ENCODE results near the gene TBC1D5.

The TBC1D5 gene

DNA sequence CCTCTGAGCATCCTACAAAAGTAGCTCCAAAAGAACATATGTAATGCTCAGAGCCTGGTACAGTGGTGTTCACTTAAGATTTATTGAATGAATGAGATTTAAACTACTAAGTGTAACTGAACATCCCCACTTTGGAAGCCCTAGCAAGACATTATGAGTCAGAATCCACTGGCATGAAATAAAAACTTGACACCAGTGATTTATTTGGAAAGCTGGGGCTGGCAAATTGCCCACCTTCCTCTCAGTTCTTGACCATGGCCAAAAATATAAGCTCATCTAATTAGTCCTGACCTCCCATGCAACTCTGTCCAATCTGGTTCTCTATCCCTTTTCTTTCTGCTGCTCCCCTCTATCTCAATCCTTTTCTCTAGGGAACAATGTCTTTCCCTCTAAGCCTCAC, 439.7 kb downstream of the TBC1D5 start:
- no peak for DNase-seq
- H3K27me3 ChIP-seq (replicated peaks) = no peaks in the 10 kb centered on the region
- H3K27ac ChIP-seq = no peak overlapping the region
- no peak overlapping the region for H3K4me3 ChIP-seq (ENCODE audit: low read depth, low read length)
- TF ChIP-seq, protein P1, sequence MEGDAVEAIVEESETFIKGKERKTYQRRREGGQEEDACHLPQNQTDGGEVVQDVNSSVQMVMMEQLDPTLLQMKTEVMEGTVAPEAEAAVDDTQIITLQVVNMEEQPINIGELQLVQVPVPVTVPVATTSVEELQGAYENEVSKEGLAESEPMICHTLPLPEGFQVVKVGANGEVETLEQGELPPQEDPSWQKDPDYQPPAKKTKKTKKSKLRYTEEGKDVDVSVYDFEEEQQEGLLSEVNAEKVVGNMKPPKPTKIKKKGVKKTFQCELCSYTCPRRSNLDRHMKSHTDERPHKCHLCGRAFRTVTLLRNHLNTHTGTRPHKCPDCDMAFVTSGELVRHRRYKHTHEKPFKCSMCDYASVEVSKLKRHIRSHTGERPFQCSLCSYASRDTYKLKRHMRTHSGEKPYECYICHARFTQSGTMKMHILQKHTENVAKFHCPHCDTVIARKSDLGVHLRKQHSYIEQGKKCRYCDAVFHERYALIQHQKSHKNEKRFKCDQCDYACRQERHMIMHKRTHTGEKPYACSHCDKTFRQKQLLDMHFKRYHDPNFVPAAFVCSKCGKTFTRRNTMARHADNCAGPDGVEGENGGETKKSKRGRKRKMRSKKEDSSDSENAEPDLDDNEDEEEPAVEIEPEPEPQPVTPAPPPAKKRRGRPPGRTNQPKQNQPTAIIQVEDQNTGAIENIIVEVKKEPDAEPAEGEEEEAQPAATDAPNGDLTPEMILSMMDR (IDR thresholded peaks at IDR 0.05; ENCODE audit: low read depth, low read length, missing control alignments) = no peak
- in situ Hi-C loops (cut with HindIII; ENCODE audit: low pct_ligation_motif_present, low sequenced_read_pairs) = no loop called here
- H3K36me3 ChIP-seq (replicated peaks) = no peaks in the 10 kb centered on the region

DNA sequence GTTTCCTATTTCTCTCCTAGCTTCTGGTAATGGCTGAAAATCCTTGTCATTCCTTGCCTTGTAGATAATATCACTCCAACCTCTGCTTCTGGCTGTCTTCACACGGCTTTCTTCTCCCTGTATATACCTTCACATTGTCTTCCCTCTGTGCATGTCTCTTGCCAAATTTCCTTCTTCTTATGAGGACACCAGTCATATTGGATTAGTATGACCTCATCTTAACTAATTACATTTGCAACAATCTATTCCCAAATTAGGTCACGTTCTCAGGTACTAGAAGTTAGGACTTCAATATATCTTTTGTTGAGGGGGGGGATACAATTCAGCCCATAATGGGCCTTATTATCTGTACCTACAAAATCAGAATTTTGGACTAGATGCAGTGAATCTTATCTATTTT, 440.3 kb downstream of the TBC1D5 start:
- in situ Hi-C loops (cut with HindIII; ENCODE audit: low pct_ligation_motif_present, low sequenced_read_pairs) = no loop called here
- no peaks in the 10 kb centered on the region for H3K36me3 ChIP-seq (replicated peaks)
- H3K27ac ChIP-seq = no peak overlapping the region
- no peak overlapping the region for H3K4me3 ChIP-seq (ENCODE audit: low read depth, low read length)
- TF ChIP-seq, protein P1 (IDR thresholded peaks at IDR 0.05; ENCODE audit: low read depth, low read length, missing control alignments) = no peak
- DNase-seq = no peak
- no peaks in the 10 kb centered on the region for H3K27me3 ChIP-seq (replicated peaks)

- no peak for DNase-seq
- Histone ChIP-seq H3K4me3 (ENCODE audit: low read depth, low read length) (no peak overlapping the region), H3K27me3 (replicated peaks) (no peaks in the 10 kb centered on the region), H3K36me3 (replicated peaks) (no peaks in the 10 kb centered on the region), H3K27ac (no peak overlapping the region)
- TF ChIP-seq, protein P1 (IDR thresholded peaks at IDR 0.05; ENCODE audit: low read depth, low read length, missing control alignments) = no peak
- in situ Hi-C loops (cut with HindIII; ENCODE audit: low pct_ligation_motif_present, low sequenced_read_pairs) = no loop called here
Observed at GRCh38 chr3:17301271-17301670, 441.2 kb downstream of the TBC1D5 start.

GRCh38 chr3:17300441-17300840, 442.0 kb downstream of the TBC1D5 start:
- in situ Hi-C loops (cut with HindIII; ENCODE audit: low pct_ligation_motif_present, low sequenced_read_pairs) = no loop called here
- no peak overlapping the region for H3K27ac ChIP-seq

GRCh38 chr3:17298038-17298437, 444.4 kb downstream of the TBC1D5 start:
- no peak for DNase-seq
- H3K36me3 ChIP-seq (replicated peaks) = no peaks in the 10 kb centered on the region
- no peaks in the 10 kb centered on the region for H3K27me3 ChIP-seq (replicated peaks)
- H3K27ac ChIP-seq = no peak overlapping the region
- TF ChIP-seq, protein P1 (IDR thresholded peaks at IDR 0.05; ENCODE audit: low read depth, low read length, missing control alignments) = no peak
- in situ Hi-C loops (cut with HindIII; ENCODE audit: low pct_ligation_motif_present, low sequenced_read_pairs) = no loop called here
- no peak overlapping the region for H3K4me3 ChIP-seq (ENCODE audit: low read depth, low read length)

More at GRCh38 chr3:17300441-17300840, 442.0 kb downstream of the TBC1D5 start:
- DNase-seq = no peak
- no peaks in the 10 kb centered on the region for H3K36me3 ChIP-seq (replicated peaks)
- no peaks in the 10 kb centered on the region for H3K27me3 ChIP-seq (replicated peaks)
- H3K4me3 ChIP-seq (ENCODE audit: low read depth, low read length) = no peak overlapping the region
- TF ChIP-seq, protein P1 (IDR thresholded peaks at IDR 0.05; ENCODE audit: low read depth, low read length, missing control alignments) = no peak

GRCh38 chr3:17292556-17292955, 449.9 kb downstream of the TBC1D5 start:
- TF ChIP-seq, protein P1 (IDR thresholded peaks at IDR 0.05; ENCODE audit: low read depth, low read length, missing control alignments) = no peak
- DNase-seq = no peak
- Histone ChIP-seq H3K27ac (no peak overlapping the region), H3K36me3 (replicated peaks) (no peaks in the 10 kb centered on the region), H3K4me3 (ENCODE audit: low read depth, low read length) (no peak overlapping the region), H3K27me3 (replicated peaks) (no peaks in the 10 kb centered on the region)
- in situ Hi-C loops (cut with HindIII; ENCODE audit: low pct_ligation_motif_present, low sequenced_read_pairs) = no loop called here
